HepG2 (cell line): ENCODE measurements around the gene DNAJC18. TPM values are rescaled to one million over a fixed set of nuclear protein-coding genes. Genes with fewer than 3 reads are reported as not detected.

ENCODE experiments used
- ATAC-seq: fragments of 200-7000 bp; cut with Tn5 transposase; 3 replicates; pipeline ENCODE4 v1.9.1; 2020; ENCODE audit warnings: mild to moderate bottlenecking, moderate library complexity
- BruUV-seq: library from RNA; stranded (reverse); fragments of 400-500 nt; replicated peaks from 2 replicates; lab custom pipeline; 2021; lab: Mats Ljungman, UMichigan
- CTCF ChIA-PET: fragments of 300-600 bp; formaldehyde crosslinking; extraction: SDS; loops from one replicate; lab custom pipeline; 2021; ENCODE audit warnings: low total read pairs, inconsistent platforms, low intra/inter-chr PET ratio; lab: Yijun Ruan, JAX
- POLR2A ChIA-PET: fragments of 350-600 bp; sonication (Branson Sonifier 250); formaldehyde crosslinking; loops from one replicate; lab custom pipeline; 2020; ENCODE audit warnings: antibody characterized with exemption, inconsistent platforms; lab: Yijun Ruan, JAX
- DNase-seq: peaks from one replicate; pipeline ENCODE4 v3.0.0-alpha.2; 2015; ENCODE audit warnings: low spot score
- FAIRE-seq: peaks from 3 replicates; lab custom pipeline; 2011; peaks lifted over from hg19 to GRCh38; lab: Jason Lieb, UNC
- H2AFZ ChIP-seq: one replicate; pipeline ENCODE4 v1.6.1; 2011; ENCODE audit warnings: low read length, inconsistent platforms
- H3K27ac ChIP-seq: fragments of 300-600 bp; 3 replicates; pipeline ENCODE4 v1.8.0; 2011; ENCODE audit warnings: mixed run types, mild to moderate bottlenecking, mixed read lengths, low read length, inconsistent platforms; ENCODE audit not compliant: insufficient read depth; ENCODE audit errors: extremely low read length
- H3K27me3 ChIP-seq, 2 experiments: fragments of 200-600 bp in 1 of 2; 2 replicates in 1 of 2; 3 replicates in 1 of 2; pipeline versions ENCODE4 v1.6.0 to v1.8.0; 2011; ENCODE audit warnings: low read length in 2 of 2, mild to moderate bottlenecking in 2 of 2, moderate library complexity in 2 of 2, inconsistent platforms in 1 of 2; ENCODE audit not compliant: insufficient read depth in 2 of 2, control insufficient read depth in 1 of 2
- H3K36me3 ChIP-seq, 2 experiments: fragments of 200-600 bp in 1 of 2; replicated peaks in 1 of 2; 2 replicates in 1 of 2; 3 replicates in 1 of 2; pipeline versions ENCODE4 v1.5.1 to v1.8.0; 2011; ENCODE audit warnings: low read length in 2 of 2, inconsistent platforms in 1 of 2; ENCODE audit not compliant: insufficient read depth in 2 of 2, control insufficient read depth in 1 of 2
- H3K4me1 ChIP-seq: 2 replicates; pipeline ENCODE4 v1.5.1; 2012; ENCODE audit warnings: low read length, inconsistent platforms; ENCODE audit not compliant: insufficient read depth
- H3K4me2 ChIP-seq: 2 replicates; pipeline ENCODE4 v1.6.0; 2011; ENCODE audit warnings: low read depth, low read length, inconsistent platforms
- H3K4me3 ChIP-seq, 3 experiments: fragments of 200-600 bp in 1 of 3; sonication (generic), shearing (Covaris generic) in 1 of 3; replicated peaks in 1 of 3; 2 replicates each; pipeline ENCODE4 v1.5.1; 2011 to 2016; ENCODE audit warnings: low read length in 3 of 3, inconsistent platforms in 2 of 3, low read depth in 2 of 3, mild to moderate bottlenecking in 2 of 3, control low read depth in 1 of 3, mixed read lengths in 1 of 3; ENCODE audit not compliant: insufficient read depth in 1 of 3
- H3K79me2 ChIP-seq: one replicate; pipeline ENCODE4 v1.6.1; 2011; ENCODE audit warnings: low read length, inconsistent platforms; ENCODE audit not compliant: insufficient read depth
- H3K9ac ChIP-seq: 2 replicates; pipeline ENCODE4 v1.6.0; 2011; ENCODE audit warnings: mild to moderate bottlenecking, low read depth, low read length, inconsistent platforms; ENCODE audit not compliant: insufficient read depth
- H3K9me3 ChIP-seq: 2 replicates; pipeline ENCODE4 v1.5.1; 2012; ENCODE audit warnings: mild to moderate bottlenecking, low read length
- H4K20me1 ChIP-seq: 2 replicates; pipeline ENCODE4 v1.6.0; 2011; ENCODE audit warnings: inconsistent platforms, mild to moderate bottlenecking, low read length, moderate library complexity; ENCODE audit not compliant: insufficient read depth
- DNMT3B ChIP-seq: conservative IDR thresholded peaks from 2 replicates; pipeline ENCODE4 v1.6.1; 2016; ENCODE audit warnings: missing biosample characterization, control low read depth
- DR1 ChIP-seq: sonication (generic); formaldehyde crosslinking; IDR thresholded peaks from 2 replicates; pipeline ENCODE4 v1.8.0; 2021; ENCODE audit warnings: mild to moderate bottlenecking, missing genetic modification reagents, inconsistent platforms
- NBN ChIP-seq: fragments of 450-650 bp; conservative IDR thresholded peaks from 2 replicates; pipeline ENCODE4 v1.6.1; 2017
- STAG1 ChIP-seq: sonication (generic); formaldehyde crosslinking; IDR thresholded peaks from 2 replicates; pipeline ENCODE4 v1.4.0; 2020; ENCODE audit warnings: missing genetic modification reagents
- ZNF10 ChIP-seq: sonication (generic); formaldehyde crosslinking; IDR thresholded peaks from 2 replicates; pipeline ENCODE4 v1.4.0; 2020; ENCODE audit warnings: mild to moderate bottlenecking, low read depth, missing genetic modification reagents, borderline replicate concordance
- ZNF205 ChIP-seq: IDR thresholded peaks from 2 replicates; pipeline ENCODE4 v1.6.1; 2018; ENCODE audit warnings: missing biosample characterization, missing genetic modification reagents
- ZNF30 ChIP-seq: sonication (generic); formaldehyde crosslinking; IDR thresholded peaks from 2 replicates; pipeline ENCODE4 v1.5.0; 2020; ENCODE audit warnings: mild to moderate bottlenecking, missing genetic modification reagents
- WGBS: methylation state at CpG from one replicate; pipeline ENCODE4 v1.1.6; 2017; ENCODE audit warnings: low lambda C conversion rate; 5-methylcytosine and 5-hydroxymethylcytosine counted together
- in situ Hi-C: cut with HindIII; loops from 2 replicates; pipeline ENCODE4 v1.10.0; 2017; ENCODE audit warnings: low pct_unique_long_range_greater_than_20kb; ENCODE audit not compliant: extremely low pct_ligation_motif_present
- intact Hi-C: fragments of 100-400 bp; cut with micrococcal nuclease; formaldehyde crosslinking; loops from one replicate; pipeline ENCODE4 v1.10.0; 2022; ENCODE audit not compliant: unreplicated experiment
- polyA plus RNA-seq, 8 experiments: library from polyadenylated mRNA; depleted of rRNA in 3 of 8; stranded (reverse) in 7 of 8; unstranded in 1 of 8; fragments of >200 nt; fragmentation: Illumina TruSeq in 4 of 8; extraction: Trizol in 4 of 8; gene quantifications; 2 replicates each; pipeline versions ENCODE4 v1.2.1 to v1.2.3, GENCODE V29; 2011 to 2016; ENCODE audit warnings: low read depth in 4 of 8, missing spikeins in 1 of 8, mixed read lengths in 1 of 8; ENCODE audit not compliant: insufficient read depth in 1 of 8
- total RNA-seq, 5 experiments: library from RNA; depleted of rRNA; stranded (reverse); fragments of >200 nt; fragmentation: Illumina TruSeq; extraction: Trizol; gene quantifications; 2 replicates each; pipeline ENCODE4 v1.2.3, GENCODE V29; 2016; ENCODE audit warnings: low read depth in 1 of 5

The DNAJC18 gene
- total and polyA plus RNA-seq, 2 of the 13 experiments (the other 11 are each of a cell fraction or from before 2014, with no cell fraction given) = 6.5 to 6.6 TPM

- WGBS = 100% methylated on average over 1 of the region's 1 CpG
Measured at GRCh38 chr5:139369181-139369580, 70.1 kb downstream of the DNAJC18 start.

GRCh38 chr5:139368613-139369012 is 70.7 kb downstream of the DNAJC18 start:
- DNase-seq (no peak), ATAC-seq (no peak), FAIRE-seq (no peak)
- H3K27me3 ChIP-seq = no peaks in the 10 kb centered on the region
- no peak overlapping the region for H2AFZ ChIP-seq
- CTCF ChIA-PET = no interaction called here
- no peaks in the 10 kb centered on the region for H3K9me3 ChIP-seq
- no peaks in the 10 kb centered on the region for H3K4me1 ChIP-seq
- no peaks in the 10 kb centered on the region for H4K20me1 ChIP-seq
- WGBS = 97% methylated on average over 2 of the region's 2 CpGs
- TF ChIP-seq NBN (no peak), STAG1 (CRISPR knock-in tag) (peak; percentile 26)
- TF ChIP-seq, all 625 proteins: peak for 1
- Histone ChIP-seq H3K4me3 (no peak overlapping the region), H3K27ac (no peak overlapping the region), H3K9ac (no peak overlapping the region), H3K79me2 (no peaks in the 10 kb centered on the region), H3K4me2 (no peak overlapping the region), H3K36me3 (peaks cover 15 to 50% of the 10 kb centered on the region in 2 experiments)
- intact Hi-C loops = no loop called here
- no TSS peak for BruUV-seq
- in situ Hi-C loops = no loop called here
- POLR2A ChIA-PET = no interaction called here

More at GRCh38 chr5:139369181-139369580, 70.1 kb downstream of the DNAJC18 start:
- H2AFZ ChIP-seq = no peak overlapping the region
- no peaks in the 10 kb centered on the region for H3K9me3 ChIP-seq
- H3K9ac ChIP-seq = no peak overlapping the region
- no peak overlapping the region for H3K27ac ChIP-seq
- in situ Hi-C loops (no loop called here), intact Hi-C loops (no loop called here)
- DNase-seq (no peak), FAIRE-seq (no peak), ATAC-seq (no peak)
- POLR2A ChIA-PET = no interaction called here
- no peak overlapping the region for H3K4me2 ChIP-seq
- no peaks in the 10 kb centered on the region for H4K20me1 ChIP-seq
- H3K79me2 ChIP-seq = no peaks in the 10 kb centered on the region
- no peak for TF ChIP-seq ZNF205 (CRISPR knock-in tag)
- no peak for TF ChIP-seq ZNF10 (CRISPR knock-in tag)
- no peak for TF ChIP-seq DR1
- TF ChIP-seq DNMT3B (CRISPR knock-in tag) = no peak
- no peak for TF ChIP-seq ZNF30 (CRISPR knock-in tag)
- no peaks in the 10 kb centered on the region for H3K27me3 ChIP-seq
- H3K4me3 ChIP-seq = no peak overlapping the region
- CTCF ChIA-PET = no interaction called here
- H3K36me3 ChIP-seq = peaks cover 12 to 44% of the 10 kb centered on the region in 2 experiments
- no TSS peak for BruUV-seq
- no peaks in the 10 kb centered on the region for H3K4me1 ChIP-seq
